ENCODE measurements around the gene VTA1. TPM values are rescaled to one million over a fixed set of nuclear protein-coding genes. Genes with fewer than 3 reads are reported as not detected.
"Not testable (repeated sequence)": the region's sequence is repeated elsewhere in the genome, so short reads cannot be mapped to it uniquely, and the experiment has no call there.

VTA1 gene
- total RNA-seq, 1 experiment from 2014 or later = 71.1 TPM

GRCh38 chr6:142210606-142211005 lies 63.5 kb downstream of the VTA1 start:
- no peak for DNase-seq (ENCODE audit: low spot score)
- in situ Hi-C loops (cut with HindIII; ENCODE audit: low sequenced_read_pairs) = no loop called here

- DNase-seq (ENCODE audit: low spot score) = no peak
- in situ Hi-C loops (cut with HindIII; ENCODE audit: low sequenced_read_pairs) = no loop called here
Observed at GRCh38 chr6:142213402-142213801, 66.3 kb downstream of the VTA1 start.

GRCh38 chr6:142218446-142218845 lies 71.4 kb downstream of the VTA1 start:
- in situ Hi-C loops (cut with HindIII; ENCODE audit: low sequenced_read_pairs) = no loop called here
- no peak for DNase-seq (ENCODE audit: low spot score)

GRCh38 chr6:142222022-142222421 lies 75.0 kb downstream of the VTA1 start:
- DNase-seq (ENCODE audit: low spot score) = no peak
- in situ Hi-C loops (cut with HindIII; ENCODE audit: low sequenced_read_pairs) = no loop called here

- in situ Hi-C loops (cut with HindIII; ENCODE audit: low sequenced_read_pairs) = no loop called here
- DNase-seq (ENCODE audit: low spot score) = no peak
Observed at GRCh38 chr6:142223938-142224337, 76.9 kb downstream of the VTA1 start.

GRCh38 chr6:142225115-142225514 lies 78.1 kb downstream of the VTA1 start:
- DNase-seq (ENCODE audit: low spot score) = no peak
- in situ Hi-C loops (cut with HindIII; ENCODE audit: low sequenced_read_pairs) = no loop called here

- DNase-seq (ENCODE audit: low spot score) = no peak
Observed at GRCh38 chr6:142225552-142225951, 78.5 kb downstream of the VTA1 start.

GRCh38 chr6:142226731-142227130 lies 79.7 kb downstream of the VTA1 start:
- no peak for DNase-seq (ENCODE audit: low spot score)
- in situ Hi-C loops (cut with HindIII; ENCODE audit: low sequenced_read_pairs) = no loop called here

More at GRCh38 chr6:142225552-142225951, 78.5 kb downstream of the VTA1 start:
- in situ Hi-C loops (cut with HindIII; ENCODE audit: low sequenced_read_pairs) = no loop called here

GRCh38 chr6:142229518-142230270 lies 82.6 kb downstream of the VTA1 start:
- DNase-seq (ENCODE audit: low spot score); in situ Hi-C loops (cut with HindIII; ENCODE audit: low sequenced_read_pairs): not testable (repeated sequence)

GRCh38 chr6:142232206-142233044 lies 85.4 kb downstream of the VTA1 start:
- in situ Hi-C loops (cut with HindIII; ENCODE audit: low sequenced_read_pairs); DNase-seq (ENCODE audit: low spot score): not testable (repeated sequence)

GRCh38 chr6:142233945-142234682 lies 87.1 kb downstream of the VTA1 start:
- no peak for DNase-seq (ENCODE audit: low spot score)
- in situ Hi-C loops (cut with HindIII; ENCODE audit: low sequenced_read_pairs) = no loop called here

- no peak for DNase-seq (ENCODE audit: low spot score)
- in situ Hi-C loops (cut with HindIII; ENCODE audit: low sequenced_read_pairs) = no loop called here
Observed at GRCh38 chr6:142235272-142235671, 88.2 kb downstream of the VTA1 start.

GRCh38 chr6:142235791-142236190 lies 88.7 kb downstream of the VTA1 start:
- no peak for DNase-seq (ENCODE audit: low spot score)
- in situ Hi-C loops (cut with HindIII; ENCODE audit: low sequenced_read_pairs) = no loop called here

GRCh38 chr6:142236691-142237090 lies 89.6 kb downstream of the VTA1 start:
- DNase-seq (ENCODE audit: low spot score) = no peak
- in situ Hi-C loops (cut with HindIII; ENCODE audit: low sequenced_read_pairs) = no loop called here

GRCh38 chr6:142238881-142239280 lies 91.8 kb downstream of the VTA1 start:
- in situ Hi-C loops (cut with HindIII; ENCODE audit: low sequenced_read_pairs) = no loop called here
- no peak for DNase-seq (ENCODE audit: low spot score)

GRCh38 chr6:142240179-142240578 lies 93.1 kb downstream of the VTA1 start:
- in situ Hi-C loops (cut with HindIII; ENCODE audit: low sequenced_read_pairs) = no loop called here
- no peak for DNase-seq (ENCODE audit: low spot score)

- DNase-seq (ENCODE audit: low spot score) = no peak
- in situ Hi-C loops (cut with HindIII; ENCODE audit: low sequenced_read_pairs) = no loop called here
Observed at GRCh38 chr6:142241061-142241460, 94.0 kb downstream of the VTA1 start.

GRCh38 chr6:142242269-142242668 lies 95.2 kb downstream of the VTA1 start:
- in situ Hi-C loops (cut with HindIII; ENCODE audit: low sequenced_read_pairs) = no loop called here
- DNase-seq (ENCODE audit: low spot score) = no peak

GRCh38 chr6:142246960-142247359 lies 99.9 kb downstream of the VTA1 start:
- in situ Hi-C loops (cut with HindIII; ENCODE audit: low sequenced_read_pairs) = no loop called here
- DNase-seq (ENCODE audit: low spot score) = no peak

- no peak for DNase-seq (ENCODE audit: low spot score)
- in situ Hi-C loops (cut with HindIII; ENCODE audit: low sequenced_read_pairs) = no loop called here
Observed at GRCh38 chr6:142249266-142249665, 102.2 kb downstream of the VTA1 start.
